ENCODE results near the gene CCDC157.
A peak's percentile ranks its signal among the peaks of the same experiment; 100 is the strongest.

CCDC157 gene

DNA sequence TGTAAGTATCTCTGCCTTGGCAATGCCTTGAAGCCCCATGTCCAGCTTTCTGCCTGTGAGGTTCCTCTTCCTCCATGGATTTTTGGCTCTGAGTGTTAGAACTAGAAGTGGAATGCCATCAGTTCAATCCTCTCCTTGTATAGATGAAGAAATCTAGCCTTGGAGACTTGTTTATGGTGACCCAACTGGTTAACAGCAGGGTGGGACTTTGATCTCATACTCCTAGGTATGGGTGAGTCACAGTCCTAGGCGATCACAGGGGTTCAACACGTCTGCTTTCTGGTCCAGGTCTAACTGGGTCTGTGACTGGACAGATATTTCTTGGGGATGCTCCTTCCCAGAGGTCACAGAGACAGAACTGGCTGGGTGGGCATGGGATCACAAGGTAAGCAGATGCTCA, 59.6 kb downstream of the CCDC157 start:
- H3K4me1 ChIP-seq (ENCODE audit: control insufficient read depth, insufficient read depth, low read length) = peaks cover 8% of the 10 kb centered on the region
- H3K9ac ChIP-seq (ENCODE audit: low read length in 2 of 2) = peak overlapping the region in 1 of 2 donors; percentile 42
- no peak overlapping the region for H3K27ac ChIP-seq (ENCODE audit: low read length)
- H3K36me3 ChIP-seq (ENCODE audit: control insufficient read depth in 2 of 2, insufficient read depth in 2 of 2, low read length in 2 of 2) = peaks cover 33 to 44% of the 10 kb centered on the region in 2 donors
- H3K4me3 ChIP-seq (ENCODE audit: low read length in 2 of 2) = no peak overlapping the region
- H3K27me3 ChIP-seq (ENCODE audit: control insufficient read depth in 1 of 2, insufficient read depth in 2 of 2, low read length in 2 of 2) = no peaks in the 10 kb centered on the region
- H3K9me3 ChIP-seq (ENCODE audit: control insufficient read depth in 2 of 2, low read length in 2 of 2) = no peaks in the 10 kb centered on the region

DNA sequence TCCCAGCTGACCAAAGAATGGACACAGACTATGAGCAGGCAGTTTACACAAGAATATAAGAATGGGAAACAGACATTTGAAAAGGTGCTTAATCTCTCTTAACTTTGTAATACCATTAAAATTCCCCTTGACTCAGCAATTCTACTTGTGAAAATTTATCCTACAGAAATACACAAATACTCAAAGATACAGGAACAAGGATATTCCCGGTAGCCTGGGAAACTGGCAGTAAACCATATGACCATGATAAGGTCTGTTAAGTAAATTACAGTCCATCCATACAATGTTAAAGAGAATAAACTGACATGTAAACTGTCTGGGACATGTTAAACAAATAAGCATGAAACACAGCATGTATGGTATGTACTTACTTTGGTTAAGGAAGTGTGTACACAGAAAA, 60.0 kb downstream of the CCDC157 start:
- Histone ChIP-seq H3K27me3 (ENCODE audit: control insufficient read depth in 1 of 2, insufficient read depth in 2 of 2, low read length in 2 of 2) (no peaks in the 10 kb centered on the region), H3K4me1 (ENCODE audit: control insufficient read depth, insufficient read depth, low read length) (peaks cover 9% of the 10 kb centered on the region), H3K36me3 (ENCODE audit: control insufficient read depth in 2 of 2, insufficient read depth in 2 of 2, low read length in 2 of 2) (peaks cover 33 to 44% of the 10 kb centered on the region in 2 donors), H3K27ac (ENCODE audit: low read length) (no peak overlapping the region), H3K9me3 (ENCODE audit: control insufficient read depth in 2 of 2, low read length in 2 of 2) (no peaks in the 10 kb centered on the region), H3K9ac (ENCODE audit: low read length in 2 of 2) (no peak overlapping the region), H3K4me3 (ENCODE audit: low read length in 2 of 2) (no peak overlapping the region)

DNA sequence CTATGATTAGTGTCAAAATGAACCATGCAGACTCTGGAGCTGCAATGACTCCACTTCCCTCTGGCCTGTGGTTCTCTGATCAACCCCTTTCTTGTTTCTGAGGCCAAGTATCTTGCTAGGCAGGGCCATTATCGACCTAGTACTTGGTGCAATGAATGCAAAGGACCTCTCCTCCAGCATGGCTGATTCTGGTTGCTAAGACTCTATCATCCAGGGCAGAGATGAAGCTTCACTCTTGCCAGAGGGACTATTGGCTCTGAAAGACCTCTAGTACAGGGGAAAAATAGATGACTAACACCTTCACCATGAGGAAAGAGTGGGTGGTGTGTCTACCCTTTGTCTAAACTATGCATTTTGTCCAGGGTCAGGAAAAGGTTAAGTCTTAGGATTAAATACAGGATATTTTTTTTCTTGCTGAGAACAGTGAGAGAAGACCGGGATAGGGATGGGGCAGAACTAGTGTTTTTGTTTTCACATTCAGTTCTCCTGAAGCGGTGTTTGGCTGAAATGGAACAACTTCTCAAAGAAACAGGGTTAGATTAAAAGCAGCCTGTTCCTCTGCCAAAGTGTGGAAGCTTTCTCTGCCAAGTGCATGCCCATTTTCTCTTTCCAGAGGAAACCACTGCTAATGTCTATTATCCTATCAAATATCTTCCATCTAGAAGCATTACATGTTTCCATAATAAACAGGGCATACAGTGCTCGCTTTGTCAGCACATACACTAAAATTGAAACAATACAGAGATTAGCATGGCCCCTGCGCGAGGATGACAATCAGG, 63.7 kb downstream of the CCDC157 start:
- Histone ChIP-seq H3K27me3 (ENCODE audit: control insufficient read depth in 1 of 2, insufficient read depth in 2 of 2, low read length in 2 of 2) (no peaks in the 10 kb centered on the region), H3K9ac (ENCODE audit: low read length in 2 of 2) (peak overlapping the region in 1 of 2 donors; percentile 51), H3K4me1 (ENCODE audit: control insufficient read depth, insufficient read depth, low read length) (peaks cover 42% of the 10 kb centered on the region), H3K9me3 (ENCODE audit: control insufficient read depth in 2 of 2, low read length in 2 of 2) (no peaks in the 10 kb centered on the region), H3K4me3 (ENCODE audit: low read length in 2 of 2) (no peak overlapping the region), H3K36me3 (ENCODE audit: control insufficient read depth in 2 of 2, insufficient read depth in 2 of 2, low read length in 2 of 2) (peaks cover 30 to 34% of the 10 kb centered on the region in 2 donors), H3K27ac (ENCODE audit: low read length) (no peak overlapping the region)

DNA sequence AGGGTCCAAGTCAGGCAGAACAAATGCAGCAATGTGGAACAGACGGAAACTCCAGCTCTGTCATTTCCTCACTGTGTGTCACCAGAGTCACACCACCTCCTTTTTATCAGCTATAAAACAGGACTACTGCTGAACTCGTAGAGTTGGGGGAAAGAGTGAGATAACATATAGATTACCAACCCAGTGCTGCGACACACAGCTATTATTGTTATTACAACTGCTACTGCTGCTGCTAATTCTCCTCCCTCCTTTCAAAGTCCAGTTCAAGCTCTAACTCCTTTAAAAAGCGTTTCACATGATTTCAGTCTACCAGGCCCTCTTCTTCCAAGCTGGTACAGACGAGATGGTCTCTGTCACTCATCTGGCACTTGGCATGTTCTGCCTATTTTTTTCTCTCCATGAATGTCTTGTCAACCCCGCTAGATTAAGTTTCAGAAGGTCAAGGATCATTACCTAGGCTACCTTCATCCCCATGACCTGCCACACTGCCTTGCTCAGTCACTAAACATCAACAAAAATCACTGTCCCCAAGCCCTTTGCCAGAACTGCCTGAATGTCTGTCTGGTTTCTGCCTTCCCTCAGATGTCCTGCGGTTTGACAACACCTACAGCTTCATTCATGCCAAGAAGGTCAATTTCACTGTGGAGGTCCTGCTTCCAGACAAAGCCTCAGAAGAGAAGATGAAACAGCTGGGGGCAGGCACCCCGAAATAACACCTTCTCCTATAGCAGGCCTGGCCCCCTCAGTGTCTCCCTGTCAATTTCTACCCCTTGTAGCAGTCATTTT, 65.1 kb downstream of the CCDC157 start:
- peak overlapping the region; percentile 89 to 95 for H3K4me3 ChIP-seq (ENCODE audit: low read length in 2 of 2)

DNA sequence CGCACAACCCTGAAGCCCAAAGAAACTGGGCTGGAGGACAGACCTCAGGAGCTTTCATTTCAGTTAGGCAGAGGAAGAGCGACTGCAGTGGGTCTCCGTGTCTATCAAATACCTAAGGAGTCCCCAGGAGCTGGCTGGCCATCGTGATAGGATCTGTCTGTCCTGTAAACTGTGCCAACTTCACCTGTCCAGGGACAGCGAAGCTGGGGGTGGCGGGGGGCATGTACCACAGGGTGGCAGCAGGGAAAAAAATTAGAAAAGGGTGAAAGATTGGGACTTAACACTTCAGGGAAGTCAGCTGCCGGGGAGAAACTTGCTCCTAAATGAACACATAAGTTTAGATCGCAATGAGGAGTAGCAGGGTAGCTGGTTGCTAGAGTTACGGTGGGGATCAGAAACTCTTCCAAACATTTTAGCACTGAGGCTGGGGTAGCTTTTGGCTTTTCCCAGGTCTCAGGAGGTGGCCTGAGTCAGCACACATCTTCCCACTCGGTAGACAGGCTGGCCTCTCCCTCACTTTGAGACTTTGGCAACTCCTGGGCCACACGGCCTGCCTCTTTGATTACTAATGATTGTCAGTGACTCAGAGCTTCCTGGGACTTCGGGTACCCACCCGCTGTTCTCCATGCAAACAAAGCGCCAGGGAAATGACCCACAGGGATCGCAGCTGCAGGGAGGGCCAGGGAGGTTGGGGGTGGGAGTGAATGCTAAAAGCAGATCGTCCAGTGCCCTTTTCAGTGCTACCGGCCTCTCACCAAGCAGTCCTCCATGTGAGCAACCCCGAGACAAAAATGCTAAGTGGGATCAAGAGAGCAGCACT, 65.9 kb downstream of the CCDC157 start:
- peaks cover 53% of the 10 kb centered on the region for H3K4me1 ChIP-seq (ENCODE audit: control insufficient read depth, insufficient read depth, low read length)

More for the DNA sequence above, 65.1 kb downstream of the CCDC157 start:
- Histone ChIP-seq H3K4me1 (ENCODE audit: control insufficient read depth, insufficient read depth, low read length) (peaks cover 53% of the 10 kb centered on the region), H3K27ac (ENCODE audit: low read length) (peak overlapping the region; percentile 95), H3K36me3 (ENCODE audit: control insufficient read depth in 2 of 2, insufficient read depth in 2 of 2, low read length in 2 of 2) (peaks cover 19 to 21% of the 10 kb centered on the region in 2 donors), H3K27me3 (ENCODE audit: control insufficient read depth in 1 of 2, insufficient read depth in 2 of 2, low read length in 2 of 2) (no peaks in the 10 kb centered on the region), H3K9me3 (ENCODE audit: control insufficient read depth in 2 of 2, low read length in 2 of 2) (no peaks in the 10 kb centered on the region), H3K9ac (ENCODE audit: low read length in 2 of 2) (peak overlapping the region; percentile 95 to 97)

DNA sequence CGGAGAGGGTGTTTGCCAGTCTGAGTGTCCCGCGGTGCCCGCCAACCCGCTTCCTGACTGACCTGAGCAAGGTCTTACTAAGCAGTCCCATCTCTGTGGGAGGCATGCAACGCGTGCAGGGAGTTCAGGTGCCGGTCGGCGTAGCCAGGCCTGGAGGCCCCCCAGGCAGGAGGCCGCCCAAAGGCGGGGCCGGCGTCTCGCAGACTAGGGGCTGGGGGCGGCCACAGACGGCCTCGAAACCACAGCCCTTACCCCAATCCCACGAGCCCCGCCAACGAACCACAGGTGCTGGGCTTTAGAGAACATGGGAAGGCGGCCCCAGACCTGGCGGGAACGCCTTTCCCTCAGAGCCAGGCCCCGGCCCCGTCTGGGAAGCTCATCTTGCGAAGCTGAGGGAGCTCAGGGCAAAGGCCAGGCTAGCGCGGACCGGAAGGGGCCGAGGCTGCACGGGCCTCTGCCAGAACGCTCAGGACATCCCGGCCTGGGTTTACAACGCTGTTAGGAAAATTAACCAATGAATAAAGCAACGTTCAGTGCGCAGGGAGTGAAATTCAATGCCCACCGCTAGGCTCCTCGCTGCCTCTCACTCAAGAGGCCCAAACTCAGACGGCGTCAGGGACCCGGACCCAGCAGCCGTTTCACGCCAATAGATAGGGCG, 66.6 kb downstream of the CCDC157 start:
- peaks cover 7 to 9% of the 10 kb centered on the region in 2 donors for H3K36me3 ChIP-seq (ENCODE audit: control insufficient read depth in 2 of 2, insufficient read depth in 2 of 2, low read length in 2 of 2)
- peak overlapping the region; percentile 95 to 97 for H3K9ac ChIP-seq (ENCODE audit: low read length in 2 of 2)
- H3K9me3 ChIP-seq (ENCODE audit: control insufficient read depth in 2 of 2, low read length in 2 of 2) = no peaks in the 10 kb centered on the region
- H3K27me3 ChIP-seq (ENCODE audit: control insufficient read depth in 1 of 2, insufficient read depth in 2 of 2, low read length in 2 of 2) = no peaks in the 10 kb centered on the region
- H3K27ac ChIP-seq (ENCODE audit: low read length) = peak overlapping the region; percentile 95
- peaks cover 53% of the 10 kb centered on the region for H3K4me1 ChIP-seq (ENCODE audit: control insufficient read depth, insufficient read depth, low read length)
- H3K4me3 ChIP-seq (ENCODE audit: low read length in 2 of 2) = peak overlapping the region; percentile 89 to 95

More for the DNA sequence above, 65.9 kb downstream of the CCDC157 start:
- H3K27ac ChIP-seq (ENCODE audit: low read length) = peak overlapping the region; percentile 95
- peak overlapping the region; percentile 95 to 97 for H3K9ac ChIP-seq (ENCODE audit: low read length in 2 of 2)
- H3K36me3 ChIP-seq (ENCODE audit: control insufficient read depth in 2 of 2, insufficient read depth in 2 of 2, low read length in 2 of 2) = peaks cover 14 to 16% of the 10 kb centered on the region in 2 donors
- H3K27me3 ChIP-seq (ENCODE audit: control insufficient read depth in 1 of 2, insufficient read depth in 2 of 2, low read length in 2 of 2) = no peaks in the 10 kb centered on the region
- H3K9me3 ChIP-seq (ENCODE audit: control insufficient read depth in 2 of 2, low read length in 2 of 2) = no peaks in the 10 kb centered on the region
- peak overlapping the region; percentile 89 to 95 for H3K4me3 ChIP-seq (ENCODE audit: low read length in 2 of 2)

DNA sequence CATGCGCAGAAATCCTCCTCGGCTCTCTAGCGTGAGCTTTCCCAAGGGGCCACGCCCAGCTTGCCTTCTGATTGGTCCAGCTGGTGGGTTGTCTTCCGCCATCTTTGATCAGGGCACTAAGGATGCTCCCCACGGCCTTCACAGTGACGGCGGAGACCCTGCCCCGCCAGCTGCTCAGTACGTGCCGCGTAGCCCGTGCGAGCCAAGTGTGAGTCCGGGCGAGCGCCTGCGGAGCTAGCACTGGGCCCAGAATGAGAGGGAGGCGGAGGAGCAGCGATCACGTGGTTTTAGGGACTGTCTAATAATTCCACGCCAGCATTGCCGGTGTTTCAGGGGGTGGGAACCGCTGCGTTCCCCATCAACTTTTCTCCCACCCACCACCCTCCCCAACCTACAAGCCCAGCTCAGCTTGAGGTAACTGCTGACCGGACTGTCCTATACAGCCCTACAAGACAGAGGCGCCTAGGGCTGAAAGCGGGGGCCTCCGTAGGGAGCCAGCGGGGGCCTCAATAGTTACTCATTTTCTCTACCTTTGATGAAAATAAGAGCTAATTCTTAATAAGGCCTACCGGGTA, 67.2 kb downstream of the CCDC157 start:
- Histone ChIP-seq H3K4me1 (ENCODE audit: control insufficient read depth, insufficient read depth, low read length) (peaks cover 53% of the 10 kb centered on the region), H3K9ac (ENCODE audit: low read length in 2 of 2) (peak overlapping the region; percentile 95 to 97), H3K4me3 (ENCODE audit: low read length in 2 of 2) (peak overlapping the region; percentile 89 to 95), H3K36me3 (ENCODE audit: control insufficient read depth in 2 of 2, insufficient read depth in 2 of 2, low read length in 2 of 2) (peaks cover under 1 to 5% of the 10 kb centered on the region in 2 donors), H3K9me3 (ENCODE audit: control insufficient read depth in 2 of 2, low read length in 2 of 2) (no peaks in the 10 kb centered on the region), H3K27ac (ENCODE audit: low read length) (peak overlapping the region; percentile 95), H3K27me3 (ENCODE audit: control insufficient read depth in 1 of 2, insufficient read depth in 2 of 2, low read length in 2 of 2) (no peaks in the 10 kb centered on the region)

DNA sequence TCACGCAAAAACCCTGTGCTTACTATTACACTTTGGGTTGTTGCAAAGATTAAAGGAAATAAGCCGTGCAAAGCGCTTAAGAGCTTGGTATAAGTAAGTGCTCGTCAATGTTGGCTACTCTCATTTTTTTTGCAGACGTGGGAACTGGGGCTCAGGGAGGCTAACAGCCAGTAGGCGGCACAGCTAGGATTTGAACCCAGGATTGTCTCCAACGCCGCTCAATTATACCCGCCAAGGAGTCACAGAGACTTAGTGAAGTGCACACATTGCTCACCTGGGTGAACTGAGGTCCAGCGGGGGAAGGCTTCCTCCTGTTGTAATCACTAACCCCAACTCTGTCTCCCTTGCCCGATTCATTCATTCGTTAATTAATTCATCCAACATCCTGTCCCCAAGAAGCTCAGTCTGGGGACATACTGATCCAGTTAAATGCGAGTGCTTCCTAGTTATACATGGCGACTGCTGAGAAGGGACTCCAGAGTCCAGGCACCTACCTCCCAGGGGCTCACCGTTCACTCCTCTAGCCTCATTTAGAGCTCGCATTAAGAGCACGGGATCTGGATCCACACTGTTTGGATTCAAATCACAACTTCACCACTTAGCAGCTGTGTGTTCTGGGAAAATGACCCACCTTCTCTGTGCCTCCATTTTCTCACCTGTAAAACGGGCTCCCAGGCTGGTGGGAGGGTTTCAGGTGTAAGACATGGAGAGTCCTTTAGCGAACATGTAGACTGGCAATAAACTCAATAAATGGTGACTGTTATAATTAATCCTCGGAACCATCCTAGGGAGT, 67.9 kb downstream of the CCDC157 start:
- Histone ChIP-seq H3K4me1 (ENCODE audit: control insufficient read depth, insufficient read depth, low read length) (peaks cover 53% of the 10 kb centered on the region), H3K27ac (ENCODE audit: low read length) (peak overlapping the region; percentile 95), H3K36me3 (ENCODE audit: control insufficient read depth in 2 of 2, insufficient read depth in 2 of 2, low read length in 2 of 2) (peaks cover 0 to 4% of the 10 kb centered on the region in 2 donors), H3K4me3 (ENCODE audit: low read length in 2 of 2) (peak overlapping the region; percentile 65 to 89), H3K9me3 (ENCODE audit: control insufficient read depth in 2 of 2, low read length in 2 of 2) (no peaks in the 10 kb centered on the region), H3K9ac (ENCODE audit: low read length in 2 of 2) (peak overlapping the region; percentile 67 to 95), H3K27me3 (ENCODE audit: control insufficient read depth in 1 of 2, insufficient read depth in 2 of 2, low read length in 2 of 2) (no peaks in the 10 kb centered on the region)

DNA sequence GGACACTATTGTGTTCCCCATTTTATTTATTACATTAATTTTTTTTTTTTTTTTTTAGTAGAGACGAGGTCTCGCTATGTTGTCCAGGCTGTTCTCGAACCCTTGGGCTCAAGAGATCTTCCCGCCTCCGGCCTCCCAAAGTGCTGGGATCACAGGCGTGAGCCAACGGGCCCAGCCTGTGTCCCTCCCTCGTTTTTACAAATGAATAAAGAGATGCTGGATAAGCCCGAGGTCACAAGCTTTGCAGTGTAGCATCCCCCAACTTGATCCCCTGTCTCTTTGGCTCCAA, 68.5 kb downstream of the CCDC157 start:
- H3K9me3 ChIP-seq (ENCODE audit: control insufficient read depth in 2 of 2, low read length in 2 of 2) = no peaks in the 10 kb centered on the region
- H3K27me3 ChIP-seq (ENCODE audit: control insufficient read depth in 1 of 2, insufficient read depth in 2 of 2, low read length in 2 of 2) = no peaks in the 10 kb centered on the region
- H3K9ac ChIP-seq (ENCODE audit: low read length in 2 of 2) = peak overlapping the region; percentile 57 to 58
- H3K36me3 ChIP-seq (ENCODE audit: control insufficient read depth in 2 of 2, insufficient read depth in 2 of 2, low read length in 2 of 2) = peaks cover 0 to 2% of the 10 kb centered on the region in 2 donors
- peaks cover 51% of the 10 kb centered on the region for H3K4me1 ChIP-seq (ENCODE audit: control insufficient read depth, insufficient read depth, low read length)
- H3K4me3 ChIP-seq (ENCODE audit: low read length in 2 of 2) = peak overlapping the region; percentile 64 to 89
- peak overlapping the region; percentile 18 for H3K27ac ChIP-seq (ENCODE audit: low read length)

All from stomach smooth muscle (tissue), 2 donors.